Stimulated activated CD8-positive, alpha-beta memory T cell treated with anti-CD3 and anti-CD28 coated beads, Interleukin-2, amount 100 ng/mL, for 1 hour (primary cell): ENCODE data around the gene QSOX2.
A peak's percentile ranks its signal among the peaks of the same experiment; 100 is the strongest.
"Not testable (repeated sequence)": the region's sequence is repeated elsewhere in the genome, so short reads cannot be mapped to it uniquely, and the experiment has no call there.

Experiments
- DNase-seq, 2 donors: peaks; one replicate each; pipeline ENCODE4 v3.0.0-alpha.2; 2020; ENCODE audit warnings: low read depth in 2 of 2

QSOX2 gene

DNA sequence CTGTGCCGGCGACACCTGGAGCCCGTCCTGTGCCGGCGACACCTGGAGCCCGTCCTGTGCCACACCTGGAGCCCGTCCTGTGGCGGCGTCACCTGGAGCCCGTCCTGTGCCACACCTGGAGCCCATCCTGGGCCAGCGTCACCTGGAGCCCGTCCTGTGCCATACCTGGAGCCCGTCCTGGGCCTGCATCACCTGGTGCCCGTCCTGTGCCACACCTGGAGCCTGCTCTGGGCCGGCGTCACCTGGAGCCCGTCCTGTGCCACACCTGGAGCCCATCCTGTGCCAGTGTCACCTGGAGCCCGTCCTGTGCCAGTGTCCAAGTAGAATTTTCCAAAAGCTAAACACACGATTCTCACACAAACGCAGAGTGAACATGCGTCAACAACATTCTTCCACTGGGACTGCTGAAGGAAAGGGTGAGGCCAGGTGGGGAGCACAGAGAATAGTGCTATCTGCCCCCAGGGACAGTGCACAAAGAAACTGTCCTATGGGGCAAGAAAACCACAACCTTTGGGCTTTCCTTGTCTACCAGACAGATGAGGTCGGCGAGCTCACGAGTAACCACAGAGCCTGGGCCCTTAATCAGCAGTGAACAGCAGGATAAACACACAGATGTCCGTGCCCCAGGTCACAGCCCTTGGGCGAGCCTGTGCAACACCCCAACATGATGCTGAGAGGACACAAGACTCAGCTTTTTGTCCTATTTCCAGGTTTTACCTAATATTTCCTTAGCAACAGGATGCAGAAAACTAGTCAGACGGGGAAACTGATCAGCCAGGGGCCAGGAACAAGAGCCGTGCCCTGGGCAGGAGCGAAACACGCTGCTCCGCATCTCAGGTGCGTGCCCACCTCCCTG, 7.9 kb downstream of the QSOX2 start:
- no peak for DNase-seq

DNA sequence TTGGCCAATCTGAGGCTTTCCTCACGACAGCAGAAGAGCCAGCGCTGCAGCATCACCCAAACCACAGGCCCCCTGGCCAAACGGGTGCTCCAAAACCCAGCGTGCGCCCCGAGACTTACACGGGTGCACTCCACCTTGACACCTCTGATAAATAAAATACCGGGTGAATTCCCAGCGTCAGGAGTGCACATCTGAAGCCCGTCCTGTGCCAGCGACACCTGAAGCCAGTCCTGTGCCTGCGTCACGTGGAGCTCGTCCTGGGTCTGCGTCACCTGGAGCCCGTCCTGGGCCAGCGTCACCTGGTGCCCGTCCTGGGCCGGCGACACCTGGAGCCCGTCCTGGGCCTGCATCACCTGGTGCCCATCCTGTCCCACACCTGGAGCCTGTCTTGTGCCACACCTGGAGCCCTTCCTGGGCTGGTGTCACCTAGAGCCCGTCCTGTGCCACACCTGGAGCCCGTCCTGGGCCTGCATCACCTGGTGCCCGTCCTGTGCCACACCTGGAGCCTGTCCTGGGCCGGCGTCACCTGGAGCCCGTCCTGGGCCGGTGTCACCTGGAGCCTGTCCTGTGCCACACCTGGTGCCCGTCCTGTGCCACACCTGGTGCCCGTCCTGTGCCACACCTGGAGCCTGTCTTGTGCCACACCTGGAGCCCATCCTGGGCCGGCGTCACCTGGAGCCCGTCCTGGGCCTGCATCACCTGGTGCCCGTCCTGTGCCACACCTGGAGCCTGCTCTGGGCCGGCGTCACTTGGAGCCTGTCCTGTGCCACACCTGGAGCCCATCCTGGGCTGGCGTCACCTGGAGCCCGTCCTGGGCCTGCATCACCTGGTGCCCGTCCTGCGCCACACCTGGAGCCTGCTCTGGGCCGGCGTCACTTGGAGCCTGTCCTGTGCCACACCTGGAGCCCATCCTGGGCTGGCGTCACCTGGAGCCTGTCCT, 8.9 kb downstream of the QSOX2 start:
- not testable (repeated sequence) for DNase-seq

DNA sequence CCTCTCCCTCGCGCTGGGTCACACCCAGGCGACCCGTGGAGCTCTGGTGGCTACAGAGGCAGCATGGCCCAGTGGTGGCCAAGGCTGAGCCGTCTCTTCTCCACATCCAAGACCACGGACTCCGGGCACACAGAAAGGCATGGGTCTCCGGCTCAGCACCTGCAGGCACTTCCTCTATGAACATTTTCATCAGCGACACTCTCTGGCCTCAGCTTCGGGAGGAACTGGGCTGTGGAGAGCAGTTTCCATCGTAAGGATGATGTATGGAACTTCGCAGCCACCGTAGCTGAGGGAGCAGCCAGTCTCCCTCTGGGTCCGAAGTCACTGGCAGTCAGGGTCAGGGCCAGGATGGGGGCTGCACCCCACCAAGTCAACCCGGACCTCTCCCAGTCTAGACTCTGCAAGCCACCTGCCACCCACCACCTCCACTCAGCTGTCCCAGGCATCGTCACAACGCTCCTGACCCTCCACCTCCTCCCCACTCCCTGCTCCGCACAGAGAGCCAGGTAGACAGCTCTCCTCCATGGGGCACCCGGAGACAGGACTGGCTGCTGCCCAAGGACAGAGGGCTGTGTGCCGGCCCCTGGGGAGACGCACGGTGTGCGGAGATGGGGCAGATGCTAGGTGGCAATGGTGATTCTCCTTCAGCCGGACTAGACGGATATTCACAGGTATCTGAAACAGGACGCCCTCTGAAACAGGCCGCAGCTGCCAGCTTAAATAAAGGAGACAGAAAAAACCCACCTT, 9.7 kb downstream of the QSOX2 start:
- DNase-seq = no peak

DNA sequence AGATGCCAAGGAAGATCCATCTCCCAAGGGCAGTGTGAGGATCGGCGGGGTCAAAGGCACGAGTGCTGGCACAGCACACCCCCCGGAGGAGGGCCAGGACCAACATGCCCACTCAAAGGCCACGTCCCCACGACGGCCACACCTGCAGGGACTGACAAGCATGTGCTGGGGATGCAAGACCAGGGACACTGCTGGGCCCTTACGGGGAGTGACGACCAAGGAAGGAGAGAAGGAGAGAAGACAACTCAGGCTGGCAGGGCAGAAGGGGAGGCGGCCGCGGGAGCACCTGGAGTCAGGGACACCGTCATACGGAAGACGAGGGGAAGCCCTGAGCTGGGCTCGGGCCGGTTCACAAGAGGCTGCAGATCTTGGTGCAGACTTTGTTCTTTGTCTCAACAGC, 10.4 kb downstream of the QSOX2 start:
- no peak for DNase-seq

DNA sequence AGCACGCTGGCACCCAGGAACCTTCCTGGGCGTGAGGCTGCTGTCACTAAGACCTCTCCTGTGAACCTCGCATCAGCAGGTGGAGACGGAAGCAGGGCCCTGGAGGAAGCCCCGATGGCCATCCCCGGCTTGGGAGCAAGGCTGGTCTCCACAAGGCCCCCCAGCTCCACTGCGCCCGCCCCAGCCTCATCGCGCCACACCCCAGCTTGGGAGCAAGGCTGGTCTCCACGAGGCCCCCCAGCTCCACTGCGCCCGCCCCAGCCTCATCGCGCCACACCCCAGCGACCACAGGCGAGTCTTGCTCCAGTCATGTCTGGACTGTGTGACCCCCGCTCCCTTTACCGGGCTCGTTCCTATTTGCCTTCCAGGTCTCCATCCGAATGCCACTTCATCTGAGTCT, 11.0 kb downstream of the QSOX2 start:
- no peak for DNase-seq

DNA sequence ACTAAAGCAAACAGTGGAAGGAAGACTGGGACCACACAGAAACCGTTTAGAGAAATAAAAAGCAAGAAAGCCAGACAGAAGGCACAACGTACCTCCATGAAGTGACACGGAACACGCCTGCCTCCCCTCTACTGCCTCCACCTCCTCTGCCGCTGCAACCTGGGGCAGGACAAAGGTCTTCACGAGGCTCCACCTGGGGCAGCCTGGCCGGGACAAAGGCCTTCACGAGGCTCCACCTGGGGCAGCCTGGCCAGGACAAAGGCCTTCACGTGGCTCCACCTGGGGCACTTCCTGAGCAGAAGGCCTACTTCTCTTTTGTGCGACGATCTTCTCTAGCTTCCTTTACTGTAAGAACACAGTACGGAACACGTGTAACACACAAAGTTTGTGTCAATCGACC, 11.7 kb downstream of the QSOX2 start:
- DNase-seq = no peak

DNA sequence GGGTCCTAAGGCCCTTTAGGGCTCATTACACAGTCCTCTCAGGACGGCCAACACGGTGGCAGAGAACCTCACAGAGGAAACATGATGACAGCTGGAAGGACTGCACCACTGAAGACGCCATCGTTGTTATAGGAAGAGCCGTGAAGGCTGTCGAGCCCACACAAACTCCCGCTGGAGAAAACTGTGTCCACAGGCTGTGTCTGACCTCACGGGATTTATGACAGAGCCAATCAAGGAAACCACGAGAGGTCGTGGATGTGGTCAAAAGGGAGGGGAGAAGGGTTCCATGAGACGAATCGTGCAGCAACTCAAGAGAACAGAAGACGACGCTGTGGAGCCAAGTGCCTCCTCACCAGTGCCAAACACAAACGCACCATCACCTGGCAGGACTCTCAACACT, 12.2 kb downstream of the QSOX2 start:
- no peak for DNase-seq

DNA sequence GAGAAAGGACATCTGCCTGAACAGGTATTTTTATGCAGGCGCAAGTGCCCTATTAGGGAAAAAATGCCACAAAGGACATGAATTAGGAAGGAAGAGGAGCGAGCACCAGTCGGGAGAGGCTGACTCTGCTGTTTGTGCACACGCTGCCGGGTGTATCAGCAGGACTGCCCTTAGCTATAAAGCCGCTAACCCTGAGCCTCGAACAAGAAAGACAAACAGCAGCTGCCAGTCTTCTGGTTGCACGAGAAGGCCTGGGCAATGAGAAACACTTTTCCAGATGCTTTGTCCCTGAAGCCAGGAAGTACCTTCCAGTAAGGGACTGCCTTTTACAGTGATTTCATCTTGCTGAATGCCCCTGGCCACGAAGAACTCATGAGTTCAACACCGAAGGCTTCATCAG, 12.6 kb downstream of the QSOX2 start:
- no peak for DNase-seq

DNA sequence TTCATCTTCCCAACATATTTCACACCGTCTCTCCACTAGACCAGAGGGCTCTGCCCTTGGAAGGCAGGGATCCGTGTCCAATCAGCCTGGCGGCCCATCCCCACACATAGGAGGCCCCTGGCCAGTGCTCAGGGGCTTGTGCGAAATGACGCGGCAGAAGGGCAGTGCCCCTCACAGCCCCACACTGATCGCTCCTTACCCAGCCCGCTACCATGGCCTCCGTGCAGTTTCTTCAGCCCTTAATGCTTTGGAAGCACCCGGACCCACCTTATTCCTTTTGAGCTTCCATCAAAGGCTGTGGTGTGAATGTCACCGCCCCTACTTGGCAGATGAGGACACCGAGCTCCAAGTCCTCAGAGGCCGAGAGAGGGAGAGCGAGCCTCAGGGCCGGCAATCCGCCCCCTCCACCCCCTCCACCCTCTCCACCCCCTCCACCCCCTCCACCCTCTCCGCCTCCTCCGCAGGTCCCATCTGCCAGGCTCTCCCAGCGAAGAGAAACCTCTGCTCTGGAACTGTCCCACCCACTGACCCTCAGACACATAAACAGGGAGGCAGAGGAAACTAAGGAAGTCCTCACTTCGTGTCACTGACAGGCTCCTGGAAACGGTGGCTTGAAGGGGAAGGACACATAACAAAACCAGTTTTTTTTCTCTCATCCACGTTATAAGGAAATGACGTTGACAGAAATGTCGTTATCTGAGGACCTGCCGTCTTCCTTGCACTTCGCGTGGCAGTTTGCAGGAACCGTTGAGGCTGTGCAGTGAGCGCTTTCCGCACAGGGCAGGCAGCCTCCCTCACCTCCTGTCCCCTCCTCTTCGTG, 13.9 kb downstream of the QSOX2 start:
- no peak for DNase-seq

DNA sequence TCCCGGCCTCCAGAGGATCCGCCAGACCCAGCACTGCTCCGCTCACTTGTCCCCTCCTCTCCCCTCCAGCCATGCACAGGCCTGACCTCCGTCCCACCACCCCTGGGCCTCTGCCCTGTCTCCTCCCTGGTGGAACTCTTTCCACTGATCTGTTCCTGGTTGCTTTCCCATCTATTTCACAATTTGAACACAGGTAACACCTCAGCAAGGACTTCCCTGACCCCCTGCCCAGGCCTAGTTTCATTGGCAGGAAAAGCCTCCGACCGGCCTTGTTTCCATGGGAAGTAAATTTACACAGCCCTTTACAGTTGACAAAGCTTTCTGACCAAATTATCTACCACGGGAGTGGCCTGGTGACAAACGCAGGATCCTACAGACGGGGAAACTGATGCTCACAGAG, 14.8 kb downstream of the QSOX2 start:
- no peak for DNase-seq

DNA sequence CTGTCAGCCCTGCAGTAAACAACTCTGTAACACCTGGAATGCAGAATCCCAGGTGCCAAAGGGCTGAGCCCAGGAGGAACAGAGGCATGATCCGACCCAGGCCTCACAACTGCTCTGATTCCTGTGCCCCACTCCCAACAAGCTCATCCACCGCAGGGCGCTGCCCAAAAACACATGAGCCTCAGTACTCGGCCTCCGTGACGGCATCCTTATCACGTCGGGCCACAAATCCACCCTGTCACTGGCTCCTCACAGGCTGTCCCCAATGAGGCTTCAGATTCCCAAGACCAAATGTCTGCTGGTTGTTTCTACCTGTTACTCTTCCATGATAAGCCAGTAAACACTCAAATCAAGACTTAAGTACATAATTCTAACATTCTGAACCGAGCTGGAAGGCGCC, 15.2 kb downstream of the QSOX2 start:
- no peak for DNase-seq

DNA sequence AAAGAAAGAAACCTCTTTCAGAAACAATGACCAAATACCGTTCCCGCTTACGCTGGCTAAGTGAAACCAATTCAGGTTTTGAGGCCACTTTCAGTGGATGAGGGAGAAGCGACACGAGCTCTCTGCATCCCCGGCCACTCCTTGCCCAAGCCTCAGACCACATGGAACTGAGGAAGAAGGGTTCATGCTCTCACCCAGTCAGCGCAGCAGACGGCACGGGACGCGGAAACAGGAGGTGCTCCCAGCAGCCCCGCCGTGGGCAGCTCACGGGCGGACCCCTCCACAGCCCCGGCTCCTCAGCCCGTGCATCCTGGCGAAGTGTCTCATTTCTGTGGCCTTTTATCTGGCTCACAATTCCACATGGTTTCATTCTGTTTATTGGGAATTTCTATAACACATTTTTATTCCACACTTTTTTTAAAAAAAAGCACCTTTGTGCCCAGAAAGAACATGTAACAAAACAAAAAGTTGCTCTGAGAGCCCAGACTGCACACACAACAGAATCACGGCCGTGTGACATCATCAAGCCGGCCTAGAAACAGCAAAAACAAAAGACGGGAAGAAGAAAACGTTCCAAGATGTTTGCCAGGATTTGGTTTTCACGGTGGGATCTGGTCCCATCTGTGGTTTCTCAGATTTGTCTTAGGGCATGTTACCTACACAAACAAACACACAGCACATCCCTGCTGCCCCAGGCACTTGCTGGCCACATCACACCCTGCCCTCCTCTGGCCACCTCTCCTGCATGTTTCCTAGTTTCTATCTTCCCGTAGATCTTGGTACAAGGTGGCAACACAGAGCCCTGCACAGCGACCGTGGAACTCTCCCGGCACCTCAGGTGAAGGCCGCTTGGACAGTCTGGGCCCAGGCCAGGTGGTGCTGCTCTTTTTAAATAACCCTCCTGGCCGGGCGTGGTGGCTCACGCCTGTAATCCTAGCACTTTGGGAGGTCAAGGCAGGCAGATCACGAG, 16.2 kb downstream of the QSOX2 start:
- DNase-seq = no peak

DNA sequence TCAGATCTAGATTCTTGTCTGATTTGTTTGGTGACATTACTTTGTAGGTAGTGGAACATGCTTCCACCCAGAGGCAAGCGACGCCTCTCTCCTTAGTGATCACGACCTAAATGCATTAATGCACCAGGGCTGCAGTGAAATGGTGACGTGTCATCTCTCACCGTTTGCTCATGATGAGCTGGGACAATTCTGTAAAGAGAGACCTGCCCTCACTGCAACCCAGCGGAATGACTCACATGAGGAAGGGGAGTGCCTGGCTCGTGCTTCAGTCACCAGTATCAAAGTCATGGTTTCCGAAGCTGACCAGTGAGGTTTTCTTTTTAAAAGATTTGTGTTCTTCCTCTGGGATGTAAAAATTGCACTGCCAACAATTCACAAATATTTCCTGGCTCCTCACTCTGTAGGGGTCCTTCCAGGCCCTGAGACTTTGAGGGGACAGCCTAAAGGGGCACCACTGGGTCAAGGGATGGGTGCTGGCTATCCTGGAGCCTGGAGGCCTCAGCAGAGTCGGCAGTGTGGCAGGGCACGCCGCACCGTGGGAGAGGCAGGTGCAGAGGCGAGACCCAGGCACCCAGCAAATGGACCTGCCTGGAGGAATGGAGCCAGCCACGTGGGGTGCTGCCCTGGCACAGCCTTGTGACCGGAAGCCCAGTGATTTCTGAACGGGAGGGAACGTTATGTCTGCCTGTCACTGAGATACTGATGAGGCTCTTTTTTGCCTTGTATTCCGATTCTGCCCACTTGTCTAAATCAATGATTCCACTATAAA, 17.3 kb downstream of the QSOX2 start:
- DNase-seq = no peak

DNA sequence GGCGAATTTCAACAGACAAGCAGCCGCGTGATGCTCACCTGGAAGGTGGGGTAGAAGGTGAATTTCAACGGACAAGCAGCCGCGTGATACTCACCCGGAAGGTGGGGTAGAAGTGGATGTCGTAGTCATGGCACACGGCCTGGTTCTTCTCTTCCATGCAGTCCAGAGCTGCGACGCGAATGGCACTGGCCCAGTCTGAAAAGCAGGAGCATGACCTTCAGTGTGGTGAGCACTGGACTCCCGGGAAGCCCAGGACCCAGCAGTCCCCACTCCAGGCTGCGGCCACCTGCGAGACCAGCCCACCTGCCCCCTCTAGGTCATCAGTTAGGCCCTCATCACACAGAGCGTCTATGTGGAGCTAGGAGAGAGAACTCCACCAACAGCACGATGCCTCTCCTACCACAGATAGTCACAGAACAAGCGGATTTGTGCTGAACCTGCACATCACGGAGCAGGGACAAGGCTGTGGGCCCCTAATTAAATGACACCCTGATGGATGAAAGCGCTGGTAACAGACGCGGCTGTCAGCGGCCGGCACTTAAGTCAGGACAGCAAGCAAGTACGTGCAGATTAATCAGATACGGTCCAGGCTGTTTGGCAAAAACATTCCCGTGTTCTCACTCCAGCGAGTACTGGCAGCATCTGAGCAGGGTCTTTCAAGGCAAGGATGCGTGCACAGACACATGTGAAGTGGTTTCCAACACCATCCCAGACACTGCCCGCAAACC, 18.8 kb downstream of the QSOX2 start:
- DNase-seq = no peak

DNA sequence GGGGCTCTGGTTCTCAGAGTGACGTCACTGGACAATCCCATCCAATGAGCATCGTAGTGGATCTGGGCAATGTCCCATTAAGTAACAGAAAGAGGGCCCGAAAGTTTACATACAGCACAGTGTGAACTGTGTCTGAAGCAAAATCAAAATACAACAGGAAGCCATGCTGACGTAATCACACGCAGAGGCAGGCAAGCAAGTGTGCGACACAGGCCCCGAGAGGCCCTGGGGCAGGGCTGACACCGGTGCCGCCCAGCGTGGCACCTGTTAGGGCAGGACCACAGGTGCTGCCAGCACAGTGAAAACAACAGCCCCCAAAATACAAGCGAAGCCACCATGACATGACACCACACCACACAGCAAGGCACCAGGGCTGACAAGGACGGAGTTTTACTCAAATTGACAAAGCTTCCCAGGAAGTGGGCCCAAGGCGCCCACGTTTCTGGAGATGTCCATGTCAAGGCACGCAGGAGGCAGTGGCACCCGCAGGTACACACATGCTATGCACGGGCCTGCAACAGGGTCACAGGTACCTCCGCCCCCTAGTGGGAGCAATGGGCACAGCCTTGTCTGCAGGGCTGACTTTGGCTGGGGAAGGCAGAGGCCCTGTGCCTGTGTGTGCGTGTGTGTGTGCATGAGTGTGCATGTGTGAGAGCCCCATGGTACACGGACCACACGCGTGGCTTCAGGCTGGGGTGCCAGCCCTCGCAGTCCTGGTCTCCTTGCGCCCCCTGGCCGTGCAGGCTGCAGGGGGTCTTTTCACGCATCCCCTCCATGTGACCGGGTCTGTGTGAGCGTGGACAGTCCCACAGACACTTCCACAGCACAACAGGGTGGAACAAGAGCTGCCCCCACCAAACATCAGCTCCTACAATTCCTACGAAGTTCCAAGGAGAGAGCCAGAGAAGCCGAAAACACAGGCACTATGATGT, 19.6 kb downstream of the QSOX2 start:
- DNase-seq = peak; percentile 23 to 37

DNA sequence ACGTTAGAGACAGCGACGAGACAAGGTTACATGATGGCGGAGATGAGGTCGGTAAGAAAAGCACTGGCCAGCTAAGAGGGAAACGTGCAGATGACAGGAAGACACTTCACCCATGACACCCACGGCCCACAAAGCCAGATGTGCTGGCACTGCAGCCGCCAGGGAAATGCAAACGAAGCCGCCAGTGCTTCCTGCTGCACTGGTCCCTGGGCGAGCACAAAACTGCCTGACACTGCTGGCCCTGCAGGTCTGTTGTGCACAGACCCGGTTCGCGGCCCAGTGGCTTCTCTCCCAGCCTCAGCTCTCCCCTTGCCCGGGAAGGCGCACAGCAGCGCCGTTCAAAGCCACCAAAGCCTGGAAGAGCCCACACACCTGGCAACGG, 20.3 kb downstream of the QSOX2 start:
- no peak for DNase-seq

DNA sequence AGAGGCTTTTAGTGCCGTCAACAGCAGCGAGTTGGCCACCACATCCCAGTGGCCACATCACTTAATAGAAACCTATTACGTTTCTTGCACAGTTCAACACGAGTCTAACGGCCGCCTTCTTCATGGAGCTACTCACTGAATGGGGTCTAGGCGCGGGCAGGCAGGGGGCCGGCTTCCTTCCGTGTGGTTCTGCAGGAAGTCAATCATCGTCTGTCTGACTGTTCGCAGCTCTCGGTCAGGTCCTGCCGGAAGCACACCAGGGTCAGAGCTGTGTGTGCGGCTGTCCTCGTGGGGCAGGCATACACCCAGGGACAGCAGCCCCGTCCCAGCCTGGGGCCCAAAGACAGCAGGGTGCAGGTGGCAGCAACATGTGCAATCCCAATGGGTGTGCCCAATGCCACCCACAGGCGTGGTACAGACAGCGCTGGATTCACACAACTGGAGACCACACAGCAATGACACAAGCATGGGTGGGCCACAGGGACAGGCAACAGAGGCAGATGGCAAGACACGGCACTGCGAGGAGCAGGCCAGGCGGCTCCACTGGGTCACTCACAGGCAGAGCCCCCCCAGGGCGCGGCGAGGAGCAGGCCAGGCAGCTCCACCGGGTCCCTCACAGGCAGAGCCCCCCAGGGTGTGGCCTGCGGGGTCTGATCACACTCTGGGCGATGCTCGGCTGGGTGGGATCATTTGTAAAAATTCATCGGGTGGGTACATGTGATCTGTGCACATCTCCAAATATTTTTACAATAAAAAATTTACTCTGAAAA, 21.6 kb downstream of the QSOX2 start:
- no peak for DNase-seq
